ENCODE measurements around the gene PAX8. TPM values are rescaled to one million over a fixed set of nuclear protein-coding genes. Genes with fewer than 3 reads are reported as not detected.
"Not testable (repeated sequence)": the region's sequence is repeated elsewhere in the genome, so short reads cannot be mapped to it uniquely, and the experiment has no call there.

The PAX8 gene
- total RNA-seq, 1 donor from 2014 or later = 0.44 TPM

GRCh38 chr2:113238871-113239839 is 39.6 kb downstream of the PAX8 start:
- no peaks in the 10 kb centered on the region for H3K36me3 ChIP-seq
- H3K4me1 ChIP-seq = peaks cover 35% of the 10 kb centered on the region
- peak overlapping the region; percentile 64 for H3K27ac ChIP-seq (replicated peaks)
- H3K9me3 ChIP-seq (replicated peaks) = no peaks in the 10 kb centered on the region
- TF ChIP-seq, protein P1, sequence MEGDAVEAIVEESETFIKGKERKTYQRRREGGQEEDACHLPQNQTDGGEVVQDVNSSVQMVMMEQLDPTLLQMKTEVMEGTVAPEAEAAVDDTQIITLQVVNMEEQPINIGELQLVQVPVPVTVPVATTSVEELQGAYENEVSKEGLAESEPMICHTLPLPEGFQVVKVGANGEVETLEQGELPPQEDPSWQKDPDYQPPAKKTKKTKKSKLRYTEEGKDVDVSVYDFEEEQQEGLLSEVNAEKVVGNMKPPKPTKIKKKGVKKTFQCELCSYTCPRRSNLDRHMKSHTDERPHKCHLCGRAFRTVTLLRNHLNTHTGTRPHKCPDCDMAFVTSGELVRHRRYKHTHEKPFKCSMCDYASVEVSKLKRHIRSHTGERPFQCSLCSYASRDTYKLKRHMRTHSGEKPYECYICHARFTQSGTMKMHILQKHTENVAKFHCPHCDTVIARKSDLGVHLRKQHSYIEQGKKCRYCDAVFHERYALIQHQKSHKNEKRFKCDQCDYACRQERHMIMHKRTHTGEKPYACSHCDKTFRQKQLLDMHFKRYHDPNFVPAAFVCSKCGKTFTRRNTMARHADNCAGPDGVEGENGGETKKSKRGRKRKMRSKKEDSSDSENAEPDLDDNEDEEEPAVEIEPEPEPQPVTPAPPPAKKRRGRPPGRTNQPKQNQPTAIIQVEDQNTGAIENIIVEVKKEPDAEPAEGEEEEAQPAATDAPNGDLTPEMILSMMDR (IDR thresholded peaks at IDR 0.05; ENCODE audit: borderline replicate concordance) = no peak
- DNase-seq = no peak
- H3K4me3 ChIP-seq = no peak overlapping the region
- no peaks in the 10 kb centered on the region for H3K27me3 ChIP-seq (ENCODE audit: low read depth)
- intact Hi-C loops (cut with micrococcal nuclease) = no loop called here

- intact Hi-C loops (cut with micrococcal nuclease) = no loop called here
- Histone ChIP-seq H3K27ac (replicated peaks) (no peak overlapping the region), H3K36me3 (no peaks in the 10 kb centered on the region), H3K4me3 (no peak overlapping the region), H3K27me3 (ENCODE audit: low read depth) (no peaks in the 10 kb centered on the region), H3K9me3 (replicated peaks) (no peaks in the 10 kb centered on the region), H3K4me1 (peaks cover 36% of the 10 kb centered on the region)
- no peak for DNase-seq
- TF ChIP-seq, protein P1 (IDR thresholded peaks at IDR 0.05; ENCODE audit: borderline replicate concordance) = no peak
Observed at GRCh38 chr2:113237604-113238160, 41.0 kb downstream of the PAX8 start.

DNA sequence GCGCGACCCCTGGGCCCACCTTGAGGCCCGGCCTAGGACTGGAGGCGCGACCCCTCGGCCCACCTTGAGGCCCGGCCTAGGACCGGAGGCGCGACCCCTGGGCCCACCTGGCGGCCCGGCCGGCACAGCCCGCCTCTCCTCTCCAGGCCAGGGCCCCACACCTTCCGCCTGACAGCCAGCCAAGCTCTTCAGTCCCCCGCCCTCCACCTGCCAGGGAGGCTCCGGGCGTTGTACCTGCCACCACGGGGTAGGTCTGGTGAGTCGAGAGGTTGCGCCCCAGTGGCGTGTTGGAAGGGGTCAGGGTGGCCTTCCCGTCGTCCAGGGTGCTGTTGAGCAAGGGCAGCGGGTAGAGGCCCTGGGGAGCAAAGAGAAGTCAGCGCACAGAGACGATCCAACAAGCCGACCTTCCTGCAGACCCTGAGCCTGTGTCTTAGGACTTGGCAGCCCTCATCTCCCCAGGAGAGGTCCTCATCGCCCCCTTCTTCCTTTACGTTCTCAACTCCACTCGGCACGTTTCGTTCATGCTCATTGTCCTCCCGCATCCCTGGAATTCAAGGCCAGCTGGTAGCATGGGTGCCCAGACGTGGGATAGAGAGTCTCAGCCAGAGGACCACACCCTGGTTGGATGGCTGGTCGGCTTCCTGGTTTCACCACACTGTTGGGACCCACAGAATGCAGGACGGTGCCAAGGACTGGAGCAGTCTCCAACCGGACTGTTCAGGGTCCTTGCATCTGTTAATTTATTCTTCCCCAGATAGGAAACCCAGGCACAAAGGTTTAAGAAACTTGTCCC is 42.2 kb downstream of the PAX8 start:
- DNase-seq = no peak
- no peaks in the 10 kb centered on the region for H3K36me3 ChIP-seq
- no peaks in the 10 kb centered on the region for H3K9me3 ChIP-seq (replicated peaks)
- H3K4me1 ChIP-seq = peaks cover 41% of the 10 kb centered on the region
- no peaks in the 10 kb centered on the region for H3K27me3 ChIP-seq (ENCODE audit: low read depth)
- TF ChIP-seq, protein P1 (IDR thresholded peaks at IDR 0.05; ENCODE audit: borderline replicate concordance) = no peak
- H3K4me3 ChIP-seq = peak overlapping the region; percentile 66
- intact Hi-C loops (cut with micrococcal nuclease) = no loop called here
- H3K27ac ChIP-seq (replicated peaks) = no peak overlapping the region

GRCh38 chr2:113235347-113236226 is 43.1 kb downstream of the PAX8 start:
- intact Hi-C loops (cut with micrococcal nuclease) = not testable (repeated sequence)
- peak overlapping the region; percentile 66 for H3K4me3 ChIP-seq

DNA sequence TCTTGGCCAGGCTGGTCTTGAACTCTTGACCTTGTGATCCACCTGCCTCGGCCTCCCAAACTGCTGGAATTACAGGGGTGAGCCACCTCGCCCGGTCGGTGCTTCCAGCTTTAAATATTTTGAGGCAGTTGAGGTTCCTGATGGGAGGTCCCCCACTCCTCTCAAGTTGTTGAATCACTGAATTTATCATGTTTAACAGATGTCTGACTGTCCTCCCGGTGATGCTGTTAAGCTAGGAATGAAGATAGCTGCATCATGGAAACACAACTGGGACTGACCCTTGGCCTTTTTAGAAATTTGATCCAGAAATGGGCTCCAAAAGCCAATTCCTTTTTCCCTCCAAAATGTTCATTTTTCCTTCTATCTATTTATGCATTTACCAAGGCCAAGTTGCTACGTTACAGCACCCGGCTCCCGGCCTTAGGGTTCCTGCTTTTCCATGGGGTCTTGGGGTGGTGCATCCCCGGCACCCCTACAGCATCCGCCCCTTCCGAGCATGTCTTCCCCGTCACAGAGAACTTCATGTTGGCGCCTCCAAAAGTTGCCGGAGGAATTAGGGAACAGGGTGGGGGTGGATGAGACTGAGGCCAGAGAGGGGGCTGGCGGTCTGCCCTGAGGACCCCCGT is 43.9 kb downstream of the PAX8 start:
- Histone ChIP-seq H3K27me3 (ENCODE audit: low read depth) (no peaks in the 10 kb centered on the region), H3K36me3 (no peaks in the 10 kb centered on the region), H3K27ac (replicated peaks) (peak overlapping the region; percentile 67), H3K9me3 (replicated peaks) (no peaks in the 10 kb centered on the region), H3K4me1 (peaks cover 39% of the 10 kb centered on the region), H3K4me3 (peak overlapping the region; percentile 66)
- DNase-seq = no peak
- intact Hi-C loops (cut with micrococcal nuclease) = no loop called here
- TF ChIP-seq, protein P1 (IDR thresholded peaks at IDR 0.05; ENCODE audit: borderline replicate concordance) = no peak

More at GRCh38 chr2:113235347-113236226, 43.1 kb downstream of the PAX8 start:
- peaks cover 41% of the 10 kb centered on the region for H3K4me1 ChIP-seq
- not testable (repeated sequence) for H3K9me3 ChIP-seq (replicated peaks); H3K27me3 ChIP-seq (ENCODE audit: low read depth); DNase-seq; H3K36me3 ChIP-seq
- peak overlapping the region; percentile 67 for H3K27ac ChIP-seq (replicated peaks)
